Right ventricle myocardium inferior (tissue), 1 donor: ENCODE results near the gene PCDHA6. TPM values are rescaled to one million over a fixed set of nuclear protein-coding genes. Genes with fewer than 3 reads are reported as not detected.
"Not testable (repeated sequence)": the region's sequence is repeated elsewhere in the genome, so short reads cannot be mapped to it uniquely, and the experiment has no call there.

Source experiments
- ATAC-seq: fragments of 200-7000 bp; cut with Tn5 transposase; one replicate; pipeline ENCODE4 v1.9.1; 2020; ENCODE audit warnings: mild to moderate bottlenecking, moderate library complexity
- DNase-seq: peaks from one replicate; pipeline ENCODE4 v3.0.0; 2021; ENCODE audit errors: missing footprints
- intact Hi-C: fragments of 100-400 bp; cut with DNase I; formaldehyde crosslinking; loops from one replicate; pipeline ENCODE4 v1.11.0; 2022
- total RNA-seq: library from RNA; stranded (reverse); fragmentation: NEBNext Ultra II Directional; extraction: Animal tissue kit (Norgen Biotek cat#: 25700); gene quantifications from one replicate; pipeline ENCODE4 v1.2.1, GENCODE V29; 2021
- donor health status: DM: no; HTN: yes; CAD: no; lungs with severe emphysema.

PCDHA6 gene
- total RNA-seq, 1 donor from 2014 or later = not detected

GRCh38 chr5:140808241-140808888 lies 19.4 kb upstream of the PCDHA6 start:
- peak; percentile 55 for DNase-seq
- ATAC-seq, intact Hi-C loops: not testable (repeated sequence)

- intact Hi-C loops = no loop called here
- DNase-seq (no peak), ATAC-seq (no peak)
Measured at GRCh38 chr5:140808889-140809291, 18.9 kb upstream of the PCDHA6 start.

- ATAC-seq = no peak
- intact Hi-C loops = no loop called here
- DNase-seq = peak; percentile 54
Measured at GRCh38 chr5:140821375-140822280, 6.1 kb upstream of the PCDHA6 start, which contains the start of gene PCDHA5. Gene PCDHA5, plus strand, starts transcription at chr5:140821613.

- intact Hi-C loops = no loop called here
- no peak for DNase-seq
- no peak for ATAC-seq
Measured at GRCh38 chr5:140822281-140822629, 5.5 kb upstream of the PCDHA6 start.

- intact Hi-C loops, DNase-seq, ATAC-seq: not testable (repeated sequence)
Measured at GRCh38 chr5:140822969-140823368, 4.8 kb upstream of the PCDHA6 start.

GRCh38 chr5:140823475-140823874 lies 4.3 kb upstream of the PCDHA6 start:
- intact Hi-C loops = no loop called here
- DNase-seq (peak; percentile 68), ATAC-seq (no peak)

- DNase-seq = no peak
- ATAC-seq = no peak
- intact Hi-C loops = no loop called here
Measured at GRCh38 chr5:140828362-140828737, 590 bp downstream of the PCDHA6 start.

GRCh38 chr5:140829511-140830501 lies 2.0 kb downstream of the PCDHA6 start:
- ATAC-seq = not testable (repeated sequence)
- DNase-seq = peak; percentile 62
- intact Hi-C loops = loop anchor here (10.0 kb wide), 1 partner anchor 215 kb away; no protein-coding TSS in a partner anchor

GRCh38 chr5:140833993-140834392 lies 6.2 kb downstream of the PCDHA6 start, which contains the start of gene PCDHA7:
Gene PCDHA7, plus strand, starts transcription at chr5:140834269. Its CDS starts 115 bp downstream, at chr5:140834384.
- ATAC-seq = no peak
- intact Hi-C loops = loop anchor here (10.0 kb wide), 1 partner anchor 211 kb away; no protein-coding TSS in a partner anchor
- DNase-seq = no peak

GRCh38 chr5:140834439-140835008 lies 6.8 kb downstream of the PCDHA6 start:
- not testable (repeated sequence) for DNase-seq, ATAC-seq
- intact Hi-C loops = loop anchor here (10.0 kb wide), 1 partner anchor 210 kb away; no protein-coding TSS in a partner anchor

- no peak for ATAC-seq
- intact Hi-C loops = loop anchor here (10.0 kb wide), 1 partner anchor 209 kb away; no protein-coding TSS in a partner anchor
- peak; percentile 59 for DNase-seq
Measured at GRCh38 chr5:140835622-140836510, 8.1 kb downstream of the PCDHA6 start.

GRCh38 chr5:140840978-140841962 lies 13.5 kb downstream of the PCDHA6 start, which contains the start of gene PCDHA8:
Gene PCDHA8, plus strand, starts transcription at chr5:140841187. Its CDS starts 135 bp downstream, at chr5:140841322.
- DNase-seq (no peak), ATAC-seq (no peak)
- intact Hi-C loops = no loop called here

GRCh38 chr5:140842798-140843733 lies 15.3 kb downstream of the PCDHA6 start:
- intact Hi-C loops = no loop called here
- no peak for DNase-seq
- no peak for ATAC-seq

- ATAC-seq, intact Hi-C loops, DNase-seq: not testable (repeated sequence)
Measured at GRCh38 chr5:140848139-140849102, 20.7 kb downstream of the PCDHA6 start, which contains the start of gene PCDHA9. Gene PCDHA9, plus strand, starts transcription at chr5:140848382. Its CDS starts 114 bp downstream, at chr5:140848496.
